Measurements from ENCODE around the gene FHAD1. TPM values are rescaled to one million over a fixed set of nuclear protein-coding genes. Genes with fewer than 3 reads are reported as not detected.

FHAD1 gene
- total RNA-seq, 1 donor from 2014 or later: not detected

GRCh38 chr1:15256584-15256983 is 9.6 kb downstream of the FHAD1 start:
- H3K4me3 ChIP-seq: no peak overlapping the region
- H3K27ac ChIP-seq: no peak overlapping the region
- peaks cover 12% of the 10 kb centered on the region for H3K4me1 ChIP-seq
- no peaks in the 10 kb centered on the region for H3K36me3 ChIP-seq
- no peaks in the 10 kb centered on the region for H3K27me3 ChIP-seq
- no peak for DNase-seq (ENCODE audit: extremely low spot score in 2 of 2)
- no peaks in the 10 kb centered on the region for H3K9me3 ChIP-seq
- intact Hi-C loops (cut with DNase I): no loop called here
- no peak for TF ChIP-seq POLR2A (IDR thresholded peaks at IDR 0.05)
- TF ChIP-seq CTCF (IDR thresholded peaks at IDR 0.05): no peak
- no peak for TF ChIP-seq POLR2AphosphoS5 (IDR thresholded peaks at IDR 0.05; ENCODE audit: insufficient read depth in 1 of 2, low read depth in 1 of 2)

- Histone ChIP-seq H3K4me3 (no peak overlapping the region), H3K36me3 (no peaks in the 10 kb centered on the region), H3K27me3 (no peaks in the 10 kb centered on the region), H3K27ac (no peak overlapping the region), H3K9me3 (no peaks in the 10 kb centered on the region), H3K4me1 (peaks cover 14% of the 10 kb centered on the region)
- DNase-seq (ENCODE audit: extremely low spot score in 2 of 2): peak in 1 of 2 donors; percentile 67
- TF ChIP-seq CTCF (IDR thresholded peaks at IDR 0.05) (no peak), POLR2A (IDR thresholded peaks at IDR 0.05) (no peak), POLR2AphosphoS5 (IDR thresholded peaks at IDR 0.05; ENCODE audit: insufficient read depth in 1 of 2, low read depth in 1 of 2) (no peak)
- intact Hi-C loops (cut with DNase I): no loop called here
Measured at GRCh38 chr1:15257309-15257708, 10.3 kb downstream of the FHAD1 start.

- Histone ChIP-seq H3K36me3 (no peaks in the 10 kb centered on the region), H3K27ac (no peak overlapping the region), H3K9me3 (no peaks in the 10 kb centered on the region), H3K4me3 (no peak overlapping the region), H3K4me1 (peaks cover 14% of the 10 kb centered on the region), H3K27me3 (no peaks in the 10 kb centered on the region)
- intact Hi-C loops (cut with DNase I): no loop called here
- no peak for TF ChIP-seq POLR2AphosphoS5 (IDR thresholded peaks at IDR 0.05; ENCODE audit: insufficient read depth in 1 of 2, low read depth in 1 of 2)
- no peak for TF ChIP-seq CTCF (IDR thresholded peaks at IDR 0.05)
- TF ChIP-seq POLR2A (IDR thresholded peaks at IDR 0.05): no peak
- peak in 1 of 2 donors; percentile 52 for DNase-seq (ENCODE audit: extremely low spot score in 2 of 2)
Measured at GRCh38 chr1:15258833-15259621, 12.0 kb downstream of the FHAD1 start.

- peak in 1 of 2 donors; percentile 71 for DNase-seq (ENCODE audit: extremely low spot score in 2 of 2)
- Histone ChIP-seq H3K4me1 (peaks cover 14% of the 10 kb centered on the region), H3K9me3 (no peaks in the 10 kb centered on the region), H3K27ac (no peak overlapping the region), H3K27me3 (no peaks in the 10 kb centered on the region), H3K4me3 (no peak overlapping the region), H3K36me3 (no peaks in the 10 kb centered on the region)
- intact Hi-C loops (cut with DNase I): no loop called here
- TF ChIP-seq CTCF (IDR thresholded peaks at IDR 0.05): no peak
- TF ChIP-seq POLR2A (IDR thresholded peaks at IDR 0.05): no peak
- no peak for TF ChIP-seq POLR2AphosphoS5 (IDR thresholded peaks at IDR 0.05; ENCODE audit: insufficient read depth in 1 of 2, low read depth in 1 of 2)
Measured at GRCh38 chr1:15259622-15260007, 12.6 kb downstream of the FHAD1 start.
